Type B pancreatic cell (in vitro differentiated cells): ENCODE results near the gene LCN10. TPM values are rescaled to one million over a fixed set of nuclear protein-coding genes. Genes with fewer than 3 reads are reported as not detected.

Source experiments
- DNase-seq: peaks from one replicate; pipeline ENCODE4 v3.0.0; 2021; ENCODE audit warnings: mixed read lengths; ENCODE audit not compliant: unreplicated experiment; ENCODE audit errors: extremely low spot score
- H3K27ac Mint-ChIP-seq: 2 replicates; pipeline ENCODE4 v1.8.0; 2021; ENCODE audit warnings: mild to moderate bottlenecking, mixed read lengths
- H3K27me3 Mint-ChIP-seq: 2 replicates; pipeline ENCODE4 v1.8.0; 2021; ENCODE audit warnings: mixed read lengths
- H3K36me3 Mint-ChIP-seq: 2 replicates; pipeline ENCODE4 v1.8.0; 2021; ENCODE audit warnings: mixed read lengths
- H3K4me1 Mint-ChIP-seq: one replicate; pipeline ENCODE4 v1.8.0; 2021; ENCODE audit warnings: mixed read lengths; ENCODE audit not compliant: unreplicated experiment
- H3K4me3 Mint-ChIP-seq: 2 replicates; pipeline ENCODE4 v1.8.0; 2021; ENCODE audit warnings: mild to moderate bottlenecking, mixed read lengths
- H3K9me3 Mint-ChIP-seq: 2 replicates; pipeline ENCODE4 v1.8.0; 2021; ENCODE audit warnings: mixed read lengths
- total RNA-seq: library from RNA; stranded (reverse); gene quantifications from 2 replicates; pipeline ENCODE4 v1.2.1, GENCODE V29; 2021; ENCODE audit warnings: low replicate concordance
- TF ChIP-seq, protein P1 (sequence below): fragments of 200-600 bp; sonication (generic); conservative IDR thresholded peaks from 2 replicates; pipeline ENCODE4 v1.5.0; 2021; ENCODE audit warnings: antibody characterized with exemption, mild to moderate bottlenecking

The LCN10 gene
- total RNA-seq, 1 donor from 2014 or later, result not detected

DNA sequence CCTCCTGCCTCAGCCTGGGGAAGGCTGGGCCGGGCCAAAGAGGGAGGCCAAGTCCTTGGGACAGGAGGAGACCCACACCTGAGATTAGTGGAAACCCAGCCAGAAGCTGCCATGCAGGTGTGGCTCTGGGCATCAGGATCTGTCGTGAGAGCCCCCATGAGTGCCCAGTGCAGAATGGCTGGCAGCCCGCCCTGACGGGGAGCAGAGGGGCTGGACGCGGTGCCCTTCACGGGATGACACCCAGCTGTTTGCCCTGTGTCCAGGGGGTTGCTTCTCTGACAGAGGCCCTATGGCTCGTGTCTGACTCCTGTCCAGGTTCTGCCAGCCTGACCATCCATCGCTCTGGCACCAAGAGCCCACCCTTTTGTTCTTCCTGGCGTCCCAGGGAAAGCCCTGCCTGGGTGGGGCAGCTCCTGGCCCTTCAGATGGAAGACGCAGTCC is 21.8 kb downstream of the LCN10 start:
- TF ChIP-seq, protein P1, sequence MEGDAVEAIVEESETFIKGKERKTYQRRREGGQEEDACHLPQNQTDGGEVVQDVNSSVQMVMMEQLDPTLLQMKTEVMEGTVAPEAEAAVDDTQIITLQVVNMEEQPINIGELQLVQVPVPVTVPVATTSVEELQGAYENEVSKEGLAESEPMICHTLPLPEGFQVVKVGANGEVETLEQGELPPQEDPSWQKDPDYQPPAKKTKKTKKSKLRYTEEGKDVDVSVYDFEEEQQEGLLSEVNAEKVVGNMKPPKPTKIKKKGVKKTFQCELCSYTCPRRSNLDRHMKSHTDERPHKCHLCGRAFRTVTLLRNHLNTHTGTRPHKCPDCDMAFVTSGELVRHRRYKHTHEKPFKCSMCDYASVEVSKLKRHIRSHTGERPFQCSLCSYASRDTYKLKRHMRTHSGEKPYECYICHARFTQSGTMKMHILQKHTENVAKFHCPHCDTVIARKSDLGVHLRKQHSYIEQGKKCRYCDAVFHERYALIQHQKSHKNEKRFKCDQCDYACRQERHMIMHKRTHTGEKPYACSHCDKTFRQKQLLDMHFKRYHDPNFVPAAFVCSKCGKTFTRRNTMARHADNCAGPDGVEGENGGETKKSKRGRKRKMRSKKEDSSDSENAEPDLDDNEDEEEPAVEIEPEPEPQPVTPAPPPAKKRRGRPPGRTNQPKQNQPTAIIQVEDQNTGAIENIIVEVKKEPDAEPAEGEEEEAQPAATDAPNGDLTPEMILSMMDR, result no peak
- peaks cover 11% of the 10 kb centered on the region for H3K4me1 Mint-ChIP-seq
- no peaks in the 10 kb centered on the region for H3K27me3 Mint-ChIP-seq
- H3K27ac Mint-ChIP-seq, result peak overlapping the region; percentile 73
- no peaks in the 10 kb centered on the region for H3K9me3 Mint-ChIP-seq
- no peak for DNase-seq
- peaks cover 21% of the 10 kb centered on the region for H3K36me3 Mint-ChIP-seq
- H3K4me3 Mint-ChIP-seq, result peak overlapping the region; percentile 39

DNA sequence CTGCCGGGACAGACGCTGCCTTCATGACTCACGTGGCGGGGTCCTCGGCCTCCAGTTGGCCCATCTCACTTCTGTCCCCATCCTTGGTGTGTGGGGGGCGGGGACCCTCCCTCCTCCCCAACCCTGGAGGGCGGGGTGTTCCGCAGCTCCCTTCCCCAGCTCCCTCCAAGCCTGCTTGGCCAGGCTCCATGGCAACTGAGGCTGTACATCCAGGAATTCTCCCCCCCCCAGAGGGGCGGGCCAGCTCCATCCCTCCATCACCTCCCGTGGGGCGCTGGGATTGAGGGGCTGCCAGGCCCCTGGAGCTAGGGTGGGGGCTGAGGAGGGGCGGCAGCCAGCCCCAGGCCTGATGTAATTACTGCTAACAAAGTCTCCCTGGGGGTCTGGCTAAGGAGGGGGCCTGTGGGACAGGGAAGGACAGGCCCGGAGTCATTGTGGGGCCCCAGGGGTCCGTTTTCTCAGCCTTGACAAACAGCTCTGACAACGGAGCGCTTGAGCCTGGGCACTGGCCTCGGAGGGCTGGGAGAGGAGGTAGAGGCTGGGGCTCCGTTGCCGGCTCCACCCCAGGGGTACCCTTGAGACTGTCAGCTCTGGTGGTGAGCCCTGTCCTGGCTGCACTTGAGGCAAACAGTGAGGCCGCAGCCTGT is 22.4 kb downstream of the LCN10 start:
- DNase-seq, result no peak
- no peaks in the 10 kb centered on the region for H3K27me3 Mint-ChIP-seq
- TF ChIP-seq, protein P1, result peak; percentile 13
- no peaks in the 10 kb centered on the region for H3K9me3 Mint-ChIP-seq
- H3K4me1 Mint-ChIP-seq, result peaks cover 9% of the 10 kb centered on the region
- H3K36me3 Mint-ChIP-seq, result peaks cover 18% of the 10 kb centered on the region
- no peak overlapping the region for H3K27ac Mint-ChIP-seq
- no peak overlapping the region for H3K4me3 Mint-ChIP-seq

DNA sequence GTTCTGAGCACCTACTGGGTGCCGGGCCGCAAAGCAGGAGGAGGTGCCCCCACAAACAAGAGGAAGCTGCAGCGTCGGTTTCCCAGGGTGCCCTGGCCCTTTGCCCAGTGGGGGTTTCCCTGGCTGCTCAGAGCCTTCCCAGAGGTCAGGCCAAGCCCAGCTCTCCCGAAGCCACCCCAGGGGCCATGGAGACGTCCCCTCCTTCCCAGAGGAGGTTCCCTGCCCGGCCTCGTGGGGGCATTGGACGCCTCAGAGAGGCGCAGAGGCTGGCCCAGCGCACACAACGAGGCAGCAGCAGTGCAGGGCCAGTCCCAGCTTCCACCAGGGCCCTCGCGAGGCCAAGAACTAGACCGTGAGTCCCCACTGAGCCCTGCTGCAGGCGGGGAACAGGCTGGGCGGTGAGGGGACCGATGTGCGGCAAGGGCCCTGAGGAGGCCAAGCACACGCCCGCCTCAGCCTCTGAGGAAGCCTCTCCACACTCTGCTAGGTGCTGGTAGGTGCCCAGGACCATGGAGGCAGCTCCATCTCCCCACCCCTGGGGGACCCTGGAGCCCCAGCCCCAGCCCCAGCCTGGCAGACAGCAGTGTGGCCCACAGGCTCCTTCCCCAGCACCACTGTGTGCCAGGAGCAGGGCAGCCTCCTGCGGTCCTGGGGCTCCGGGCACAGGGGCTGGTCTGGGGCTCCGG is 23.4 kb downstream of the LCN10 start:
- Mint-ChIP-seq H3K4me1 (peaks cover 9% of the 10 kb centered on the region), H3K27me3 (no peaks in the 10 kb centered on the region), H3K9me3 (no peaks in the 10 kb centered on the region), H3K27ac (no peak overlapping the region), H3K36me3 (peaks cover 15% of the 10 kb centered on the region), H3K4me3 (no peak overlapping the region)
- no peak for DNase-seq
- TF ChIP-seq, protein P1, result no peak

DNA sequence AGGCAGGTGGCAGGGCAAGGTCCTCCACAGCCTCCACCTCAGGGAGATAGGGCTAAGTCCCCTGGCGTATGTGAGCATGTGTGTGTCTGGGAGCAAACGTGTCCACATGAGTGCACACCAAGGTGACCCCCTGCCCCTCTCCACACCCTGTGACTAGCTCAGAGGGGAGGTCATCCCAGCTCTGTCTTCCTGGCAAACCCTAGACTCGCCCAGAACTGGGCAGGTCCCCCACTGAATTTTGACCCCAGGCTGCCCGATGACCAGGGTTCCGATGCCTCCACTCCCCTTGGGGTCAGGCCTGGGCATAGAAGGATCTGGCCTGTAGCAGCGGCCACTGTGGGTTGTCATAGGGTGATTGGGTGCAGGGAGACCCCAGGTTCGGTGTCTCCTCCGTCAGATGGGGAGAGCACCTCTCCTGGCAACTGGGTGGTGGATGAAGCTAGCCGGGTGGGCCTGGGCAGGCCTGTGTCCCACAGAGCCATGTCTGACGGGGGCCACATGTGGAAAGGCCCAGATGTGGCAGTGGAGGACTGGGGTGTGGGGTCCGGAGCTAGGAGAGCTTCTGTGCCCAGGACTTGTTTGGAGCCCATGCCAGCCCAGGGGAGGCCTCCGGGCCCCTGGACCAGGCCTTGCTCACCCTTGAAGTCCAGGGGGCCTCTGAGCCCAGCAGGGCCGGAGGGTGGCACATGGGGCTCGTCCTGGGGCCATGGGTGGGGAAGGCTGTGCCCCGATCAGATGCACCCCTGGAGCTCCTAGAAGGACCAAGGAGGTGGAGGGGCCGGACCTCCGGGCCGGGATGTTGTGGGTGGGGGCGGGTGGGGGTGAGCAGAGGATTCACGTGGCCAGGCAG is 24.2 kb downstream of the LCN10 start:
- Mint-ChIP-seq H3K36me3 (peaks cover 8% of the 10 kb centered on the region), H3K27me3 (no peaks in the 10 kb centered on the region), H3K4me3 (no peak overlapping the region), H3K27ac (no peak overlapping the region), H3K4me1 (peaks cover 9% of the 10 kb centered on the region), H3K9me3 (no peaks in the 10 kb centered on the region)
- TF ChIP-seq, protein P1, result no peak
- no peak for DNase-seq

DNA sequence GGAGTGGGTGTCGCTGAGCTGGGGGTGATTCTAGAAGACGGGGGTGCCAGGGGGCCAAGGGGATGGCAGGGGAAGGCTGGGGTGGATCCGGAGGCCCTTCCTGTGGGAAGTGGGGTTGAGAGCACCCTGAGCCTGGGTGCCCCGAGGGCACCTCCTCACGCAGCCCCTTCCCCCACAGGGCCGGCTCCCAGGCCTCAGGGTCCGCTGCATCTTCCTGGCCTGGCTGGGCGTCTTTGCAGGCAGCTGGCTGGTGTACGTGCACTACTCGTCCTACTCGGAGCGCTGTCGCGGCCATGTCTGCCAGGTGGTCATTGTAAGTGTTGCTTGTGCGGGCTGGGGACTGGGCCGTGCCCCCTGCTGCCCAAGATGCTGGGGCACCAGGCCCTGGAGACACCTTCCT is 25.3 kb downstream of the LCN10 start:
- TF ChIP-seq, protein P1, result no peak
- H3K36me3 Mint-ChIP-seq, result peaks cover 7% of the 10 kb centered on the region
- H3K9me3 Mint-ChIP-seq, result no peaks in the 10 kb centered on the region
- H3K4me1 Mint-ChIP-seq, result peaks cover 9% of the 10 kb centered on the region
- no peak for DNase-seq
- H3K27ac Mint-ChIP-seq, result no peak overlapping the region
- H3K27me3 Mint-ChIP-seq, result no peaks in the 10 kb centered on the region
- H3K4me3 Mint-ChIP-seq, result no peak overlapping the region
